Caco-2 (cell line): ENCODE results near the gene FBLN1. TPM values are rescaled to one million over a fixed set of nuclear protein-coding genes. Genes with fewer than 3 reads are reported as not detected.

Source experiments
- BruUV-seq: library from RNA; stranded (reverse); fragments of 400-500 nt; replicated peaks from 2 replicates; lab custom pipeline; 2021; lab: Mats Ljungman, UMichigan
- CTCF ChIA-PET: fragments of 300-600 bp; sonication (Branson Sonifier 250); formaldehyde crosslinking; loops from one replicate; lab custom pipeline; 2022; ENCODE audit warnings: antibody characterized with exemption; lab: Charles Lee
- POLR2A ChIA-PET: fragments of 300-600 bp; sonication (Branson Sonifier 250); formaldehyde crosslinking; loops from one replicate; lab custom pipeline; 2022; ENCODE audit warnings: antibody characterized with exemption; lab: Charles Lee
- DNase-seq, 2 experiments: peaks; one replicate each; pipeline versions ENCODE4 v3.0.0 to v3.0.0-alpha.2; 2020 to 2022
- H3K27me3 ChIP-seq: replicated peaks from 2 replicates; pipeline ENCODE4 v1.6.0; 2011; ENCODE audit warnings: low read length; ENCODE audit not compliant: control insufficient read depth, insufficient read depth
- H3K36me3 ChIP-seq: 2 replicates; pipeline ENCODE4 v1.5.1; 2011; ENCODE audit warnings: low read length; ENCODE audit not compliant: control insufficient read depth, insufficient read depth
- H3K4me1 ChIP-seq: fragments of 250-450 bp; sonication (Bioruptor Pico); 2 replicates; pipeline ENCODE4 v1.5.1; 2020; ENCODE audit warnings: mild to moderate bottlenecking
- H3K4me3 ChIP-seq: 2 replicates; pipeline ENCODE4 v1.5.1; 2011; ENCODE audit warnings: low read depth, mild to moderate bottlenecking, control low read depth, low read length
- H3K9me3 ChIP-seq: fragments of 250-450 bp; sonication (Bioruptor Pico); 2 replicates; pipeline ENCODE4 v1.5.1; 2020; ENCODE audit warnings: mild to moderate bottlenecking, moderate library complexity
- H3K27ac Mint-ChIP-seq: one replicate; pipeline ENCODE4 v1.8.0; 2022; ENCODE audit warnings: mixed read lengths; ENCODE audit not compliant: unreplicated experiment
- H3K27me3 Mint-ChIP-seq: one replicate; pipeline ENCODE4 v1.8.0; 2022; ENCODE audit warnings: mixed read lengths; ENCODE audit not compliant: insufficient read depth, unreplicated experiment
- H3K36me3 Mint-ChIP-seq: one replicate; pipeline ENCODE4 v1.8.0; 2022; ENCODE audit warnings: mild to moderate bottlenecking, mixed read lengths; ENCODE audit not compliant: insufficient read depth, unreplicated experiment
- H3K4me1 Mint-ChIP-seq: one replicate; pipeline ENCODE4 v1.8.0; 2022; ENCODE audit warnings: low read depth, mixed read lengths; ENCODE audit not compliant: unreplicated experiment
- H3K4me3 Mint-ChIP-seq: one replicate; pipeline ENCODE4 v1.8.0; 2022; ENCODE audit warnings: mild to moderate bottlenecking, moderate library complexity, mixed read lengths; ENCODE audit not compliant: unreplicated experiment
- H3K9me3 Mint-ChIP-seq: one replicate; pipeline ENCODE4 v1.8.0; 2022; ENCODE audit warnings: mixed read lengths; ENCODE audit not compliant: unreplicated experiment
- intact Hi-C: fragments of 100-400 bp; cut with micrococcal nuclease; formaldehyde crosslinking; loops from one replicate; pipeline ENCODE4 v1.10.0; 2022; ENCODE audit not compliant: unreplicated experiment
- total RNA-seq: library from RNA; stranded (reverse); gene quantifications from 2 replicates; pipeline ENCODE4 v1.2.3, GENCODE V29; 2022
- TF ChIP-seq, protein P1 (sequence below), 2 experiments: fragments of 200-600 bp in 1 of 2; IDR thresholded peaks; 1 replicate in 1 of 2; 2 replicates in 1 of 2; pipeline versions ENCODE4 v1.5.1 to v1.8.0; 2011 to 2022; ENCODE audit warnings: antibody characterized with exemption in 1 of 2, control low read depth in 1 of 2, inconsistent platforms in 1 of 2, low read depth in 1 of 2, low read length in 1 of 2, mild to moderate bottlenecking in 1 of 2, moderate library complexity in 1 of 2; ENCODE audit not compliant: insufficient read depth in 1 of 2, severe bottlenecking in 1 of 2, unreplicated experiment in 1 of 2

FBLN1 gene
- total RNA-seq, 1 experiment from 2014 or later, result 519 TPM

DNA sequence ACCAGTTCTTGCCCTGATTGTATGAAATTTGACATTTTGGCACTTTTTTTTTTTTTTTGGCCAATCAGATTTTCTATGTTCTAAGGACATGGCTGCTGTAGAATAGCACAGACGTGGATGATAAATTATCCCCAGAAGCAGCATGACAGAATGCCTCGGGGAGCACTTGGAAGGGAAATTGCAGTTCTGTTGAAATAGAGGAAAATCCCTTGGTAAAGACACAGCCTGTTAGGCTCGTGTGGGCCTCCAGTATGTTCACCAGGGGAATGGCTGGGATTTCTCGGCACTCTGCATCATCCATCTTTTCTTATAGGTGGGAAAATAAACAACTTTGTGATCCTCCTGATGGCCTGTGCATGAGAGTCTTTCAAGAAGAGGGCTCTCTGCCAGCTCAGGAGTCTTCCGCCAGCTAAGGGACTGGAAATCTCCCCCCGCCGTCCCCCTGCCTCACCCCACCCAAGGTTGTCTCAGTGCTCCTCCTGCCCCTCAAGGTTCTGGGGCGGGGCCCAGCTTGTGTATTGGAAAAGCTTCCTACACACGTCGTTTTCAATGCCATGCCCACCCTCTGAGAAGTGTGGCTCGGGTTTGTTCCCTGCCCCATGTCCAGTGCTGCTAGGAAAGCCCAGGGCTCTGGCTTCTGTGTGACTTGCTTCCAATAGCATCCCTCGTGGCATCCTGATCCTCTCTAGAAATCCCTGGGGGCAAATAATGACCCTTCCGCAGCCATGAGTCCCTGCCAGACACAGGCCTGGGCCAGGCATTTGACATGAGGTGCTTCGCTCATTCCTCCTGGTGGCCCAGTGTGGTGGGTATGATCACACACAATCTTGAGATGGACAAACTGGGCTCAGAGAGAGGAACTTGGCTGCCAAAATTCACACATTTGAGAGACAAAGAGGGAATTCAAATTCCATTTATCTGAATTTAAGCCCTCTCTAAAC lies 98.4 kb downstream of the FBLN1 start:
- intact Hi-C loops, result no loop called here
- no peaks in the 10 kb centered on the region for H3K9me3 ChIP-seq
- no peak for DNase-seq
- no TSS peak for BruUV-seq
- no peak overlapping the region for H3K27ac Mint-ChIP-seq
- CTCF ChIA-PET, result no interaction called here
- peaks cover 40% of the 10 kb centered on the region for H3K4me1 ChIP-seq
- H3K4me3 Mint-ChIP-seq, result no peak overlapping the region
- POLR2A ChIA-PET, result no interaction called here
- peaks cover 2% of the 10 kb centered on the region; the same call in 1 of the 2 replicates for H3K36me3 ChIP-seq
- H3K4me1 Mint-ChIP-seq, result peaks cover 19% of the 10 kb centered on the region
- H3K4me3 ChIP-seq, result no peak overlapping the region
- TF ChIP-seq, protein P1, sequence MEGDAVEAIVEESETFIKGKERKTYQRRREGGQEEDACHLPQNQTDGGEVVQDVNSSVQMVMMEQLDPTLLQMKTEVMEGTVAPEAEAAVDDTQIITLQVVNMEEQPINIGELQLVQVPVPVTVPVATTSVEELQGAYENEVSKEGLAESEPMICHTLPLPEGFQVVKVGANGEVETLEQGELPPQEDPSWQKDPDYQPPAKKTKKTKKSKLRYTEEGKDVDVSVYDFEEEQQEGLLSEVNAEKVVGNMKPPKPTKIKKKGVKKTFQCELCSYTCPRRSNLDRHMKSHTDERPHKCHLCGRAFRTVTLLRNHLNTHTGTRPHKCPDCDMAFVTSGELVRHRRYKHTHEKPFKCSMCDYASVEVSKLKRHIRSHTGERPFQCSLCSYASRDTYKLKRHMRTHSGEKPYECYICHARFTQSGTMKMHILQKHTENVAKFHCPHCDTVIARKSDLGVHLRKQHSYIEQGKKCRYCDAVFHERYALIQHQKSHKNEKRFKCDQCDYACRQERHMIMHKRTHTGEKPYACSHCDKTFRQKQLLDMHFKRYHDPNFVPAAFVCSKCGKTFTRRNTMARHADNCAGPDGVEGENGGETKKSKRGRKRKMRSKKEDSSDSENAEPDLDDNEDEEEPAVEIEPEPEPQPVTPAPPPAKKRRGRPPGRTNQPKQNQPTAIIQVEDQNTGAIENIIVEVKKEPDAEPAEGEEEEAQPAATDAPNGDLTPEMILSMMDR (IDR thresholded peaks at IDR 0.05; ENCODE audit: insufficient read depth in 1 of 2, low read depth in 1 of 2, low read length in 1 of 2, severe bottlenecking in 1 of 2, unreplicated experiment in 1 of 2), result no peak
- no peaks in the 10 kb centered on the region for H3K27me3 Mint-ChIP-seq
- H3K9me3 Mint-ChIP-seq, result no peaks in the 10 kb centered on the region
- H3K36me3 Mint-ChIP-seq, result peaks cover 5% of the 10 kb centered on the region
- H3K27me3 ChIP-seq, result no peaks in the 10 kb centered on the region

DNA sequence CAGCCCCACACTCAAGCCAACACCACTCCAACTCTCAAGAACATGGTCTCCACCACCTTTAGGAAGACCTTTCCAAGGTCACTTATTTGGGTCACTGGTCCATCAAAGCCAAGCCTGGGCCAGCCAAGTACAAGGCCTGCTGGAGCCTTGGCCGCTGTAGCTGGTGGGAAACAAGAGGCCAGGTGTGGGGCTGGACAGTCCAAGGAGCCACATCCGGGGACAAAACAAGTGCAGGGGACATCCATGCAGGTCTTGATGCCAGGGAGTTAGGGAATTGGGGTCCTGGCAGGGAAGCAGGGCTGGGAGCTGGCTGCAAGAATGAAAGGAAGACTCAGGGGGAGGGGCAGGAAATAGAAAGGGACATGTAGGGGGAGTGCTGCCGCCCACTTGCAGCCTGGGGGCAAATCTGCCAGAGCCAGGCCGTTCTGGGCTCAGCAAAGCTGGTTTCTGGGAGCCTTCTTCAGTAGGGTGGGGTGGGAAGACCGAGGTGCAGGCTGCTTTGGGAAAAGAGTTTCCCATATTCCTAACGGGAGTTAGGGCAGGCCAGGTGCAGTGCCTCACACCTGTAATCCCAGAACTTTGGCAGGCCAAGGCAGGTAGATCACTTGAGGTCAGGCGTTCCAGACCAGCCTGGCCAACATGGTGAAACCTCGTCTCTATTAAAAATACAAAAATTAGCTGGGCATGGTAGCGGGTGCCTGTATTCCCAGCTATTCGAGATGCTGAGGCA lies 99.5 kb downstream of the FBLN1 start:
- no peak overlapping the region for H3K4me3 ChIP-seq
- peaks cover 2% of the 10 kb centered on the region; the same call in 1 of the 2 replicates for H3K36me3 ChIP-seq
- no peaks in the 10 kb centered on the region for H3K27me3 Mint-ChIP-seq
- no peaks in the 10 kb centered on the region for H3K9me3 Mint-ChIP-seq
- intact Hi-C loops, result no loop called here
- no TSS peak for BruUV-seq
- TF ChIP-seq, protein P1 (IDR thresholded peaks at IDR 0.05; ENCODE audit: insufficient read depth in 1 of 2, low read depth in 1 of 2, low read length in 1 of 2, severe bottlenecking in 1 of 2, unreplicated experiment in 1 of 2), result no peak
- peaks cover 25% of the 10 kb centered on the region for H3K4me1 Mint-ChIP-seq
- H3K27ac Mint-ChIP-seq, result peak overlapping the region; percentile 39
- H3K9me3 ChIP-seq, result no peaks in the 10 kb centered on the region
- peaks cover 5% of the 10 kb centered on the region for H3K36me3 Mint-ChIP-seq
- ChIA-PET CTCF (no interaction called here), POLR2A (no interaction called here)
- no peak overlapping the region for H3K4me3 Mint-ChIP-seq
- H3K4me1 ChIP-seq, result peaks cover 41% of the 10 kb centered on the region
- H3K27me3 ChIP-seq, result no peaks in the 10 kb centered on the region
- DNase-seq, result no peak

DNA sequence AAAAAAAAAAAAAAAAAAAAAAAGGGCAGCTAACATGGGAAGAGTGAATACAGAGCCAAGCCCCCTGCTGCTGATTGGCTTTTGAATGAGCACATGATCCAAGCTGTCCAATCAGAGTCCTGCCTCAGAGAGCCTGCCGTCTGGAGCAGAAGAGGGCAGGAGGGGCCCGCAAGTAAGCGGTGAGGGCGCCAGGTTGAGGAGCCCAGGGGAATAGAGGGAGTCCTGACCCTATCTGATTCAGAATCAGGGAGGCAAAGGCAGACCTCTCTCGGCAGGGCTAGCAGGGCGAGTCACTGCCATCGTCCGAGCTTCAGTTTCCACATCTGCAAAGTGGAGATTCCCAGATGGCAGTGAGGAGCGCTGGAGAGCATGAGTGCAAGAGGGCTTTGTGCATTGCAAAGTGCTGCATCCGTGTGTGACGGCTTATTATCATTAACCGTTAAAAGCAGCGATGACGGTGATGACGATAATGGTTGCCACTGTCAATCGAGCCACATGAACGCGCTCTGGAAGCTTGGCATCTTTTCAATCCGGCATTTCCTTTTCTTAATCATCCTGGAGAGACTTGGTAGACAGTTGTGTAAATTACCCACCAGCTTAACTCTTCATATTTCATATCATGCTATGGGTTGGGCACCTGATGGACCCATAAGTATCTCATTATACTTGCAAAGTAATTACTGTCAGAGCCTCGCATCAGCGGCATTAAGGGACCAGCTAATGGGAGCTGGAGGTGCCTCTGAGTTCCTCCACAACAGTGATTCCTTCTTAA lies 100.3 kb downstream of the FBLN1 start:
- Histone ChIP-seq H3K27me3 (no peaks in the 10 kb centered on the region), H3K4me3 (no peak overlapping the region), H3K36me3 (peaks cover 2% of the 10 kb centered on the region; the same call in 1 of the 2 replicates), H3K4me1 (peaks cover 33% of the 10 kb centered on the region), H3K9me3 (no peaks in the 10 kb centered on the region)
- TF ChIP-seq, protein P1 (IDR thresholded peaks at IDR 0.05; ENCODE audit: insufficient read depth in 1 of 2, low read depth in 1 of 2, low read length in 1 of 2, severe bottlenecking in 1 of 2, unreplicated experiment in 1 of 2), result no peak
- Mint-ChIP-seq H3K27me3 (no peaks in the 10 kb centered on the region), H3K4me1 (peaks cover 25% of the 10 kb centered on the region), H3K4me3 (peak overlapping the region; percentile 66), H3K36me3 (peaks cover 5% of the 10 kb centered on the region), H3K27ac (peak overlapping the region; percentile 39), H3K9me3 (no peaks in the 10 kb centered on the region)
- CTCF ChIA-PET, result no interaction called here
- no TSS peak for BruUV-seq
- intact Hi-C loops, result no loop called here
- peak; percentile 65 to 82 for DNase-seq
- POLR2A ChIA-PET, result no interaction called here
